NCI-H2029 (cell line): ENCODE results near the gene PPM1M.

Experiments used
- DNase-seq: peaks from one replicate; lab custom pipeline; 2025; lab: John Stamatoyannopoulos, UW

Gene PPM1M

GRCh38 chr3:52216585-52217408 lies 28.8 kb upstream of the PPM1M start:
- peak; percentile 75 for DNase-seq

GRCh38 chr3:52217409-52217805 lies 28.2 kb upstream of the PPM1M start:
- DNase-seq, result no peak

- DNase-seq, result no peak
These were observed 27.5 kb upstream of the PPM1M start for GRCh38 chr3:52218026-52218425.

- no peak for DNase-seq
These were observed 27.1 kb upstream of the PPM1M start for GRCh38 chr3:52218454-52218853.

GRCh38 chr3:52218937-52219650 lies 26.5 kb upstream of the PPM1M start:
- DNase-seq, result no peak

- DNase-seq, result peak; percentile 46
These were observed 25.1 kb upstream of the PPM1M start for GRCh38 chr3:52220380-52221026.

- DNase-seq, result no peak
These were observed 24.4 kb upstream of the PPM1M start for GRCh38 chr3:52221141-52221562.

- peak; percentile 77 for DNase-seq
These were observed 23.8 kb upstream of the PPM1M start for GRCh38 chr3:52221563-52222318.

GRCh38 chr3:52222319-52223221 lies 23.0 kb upstream of the PPM1M start:
- no peak for DNase-seq

- no peak for DNase-seq
These were observed 21.8 kb upstream of the PPM1M start for GRCh38 chr3:52223449-52224408.

GRCh38 chr3:52225452-52226228 lies 19.9 kb upstream of the PPM1M start, which contains the start of gene TLR9:
TSS of gene TLR9 (minus strand) at chr3:52225645. CDS start at chr3:52225529, 116 bp downstream.
- no peak for DNase-seq

- no peak for DNase-seq
These were observed 19.2 kb upstream of the PPM1M start for GRCh38 chr3:52226229-52226817.

GRCh38 chr3:52227117-52227516 lies 18.4 kb upstream of the PPM1M start:
- DNase-seq, result no peak

- DNase-seq, result no peak
These were observed 17.8 kb upstream of the PPM1M start for GRCh38 chr3:52227766-52228165.

GRCh38 chr3:52228266-52228665 lies 17.3 kb upstream of the PPM1M start:
- DNase-seq, result no peak

GRCh38 chr3:52228751-52229291 lies 16.7 kb upstream of the PPM1M start:
- DNase-seq, result no peak

GRCh38 chr3:52229656-52230055 lies 15.9 kb upstream of the PPM1M start:
- no peak for DNase-seq

GRCh38 chr3:52230461-52230860 lies 15.1 kb upstream of the PPM1M start:
- no peak for DNase-seq
